Right lobe of liver (tissue), 6 donors: ENCODE measurements around the gene COX4I1. TPM values are rescaled to one million over a fixed set of nuclear protein-coding genes. Genes with fewer than 3 reads are reported as not detected.

Experiments
- ATAC-seq, 4 donors: fragments of 200-7000 bp; cut with Tn5 transposase; one replicate each; pipeline ENCODE4 v1.9.1; 2020; ENCODE audit warnings: mild to moderate bottlenecking in 4 of 4, moderate library complexity in 4 of 4
- DNase-seq, 3 donors: peaks; one replicate each; pipeline ENCODE4 v3.0.0-alpha.2; 2020
- H3K27ac ChIP-seq, 3 donors: fragments of 200-600 bp; one replicate each; pipeline ENCODE4 v1.8.0; 2022
- H3K27me3 ChIP-seq, 2 donors: fragments of 200-600 bp; one replicate each; pipeline ENCODE4 v1.8.0; 2022
- H3K36me3 ChIP-seq, 4 donors: fragments of 200-600 bp; sonication (generic) in 1 of 4; one replicate each; pipeline versions ENCODE4 v1.5.1 to v1.8.0; 2017 to 2022; ENCODE audit warnings: control low read depth in 1 of 4
- H3K4me1 ChIP-seq, 4 donors: fragments of 200-600 bp; sonication (generic) in 1 of 4; one replicate each; pipeline versions ENCODE4 v1.5.1 to v1.8.0; 2017 to 2022; ENCODE audit warnings: control low read depth in 1 of 4
- H3K4me3 ChIP-seq, 3 donors: fragments of 200-600 bp; one replicate each; pipeline ENCODE4 v1.8.0; 2022
- H3K9me3 ChIP-seq, 4 donors: fragments of 200-600 bp; sonication (generic) in 1 of 4; one replicate each; pipeline versions ENCODE4 v1.5.1 to v1.8.0; 2017 to 2022; ENCODE audit warnings: control low read depth in 1 of 4
- POLR2A ChIP-seq: fragments of 450-650 bp; IDR thresholded peaks from one replicate; pipeline ENCODE4 v1.6.1; 2017; ENCODE audit warnings: antibody characterized with exemption, mild to moderate bottlenecking
- WGBS: methylation state at CpG from one replicate; pipeline ENCODE4 v1.1.6; 2018; ENCODE audit warnings: low coverage, low lambda C conversion rate; ENCODE audit not compliant: insufficient coverage; ENCODE audit errors: missing lambda C conversion rate; 5-methylcytosine and 5-hydroxymethylcytosine counted together
- intact Hi-C, 2 donors: fragments of 100-400 bp; cut with DNase I; formaldehyde crosslinking; loops; one replicate each; pipeline versions ENCODE4 v1.11.2 to v1.14.1; 2022
- total RNA-seq, 6 experiments: library from RNA; depleted of rRNA in 2 of 6; stranded (reverse); fragments of >200 nt in 2 of 6; fragmentation: NEBNext Ultra II Directional in 3 of 6; extraction: Animal tissue kit (Norgen Biotek cat#: 25700) in 3 of 6; gene quantifications; one replicate each; pipeline versions ENCODE4 v1.1.0 to v1.2.4, GENCODE V29; 2016 to 2023
- TF ChIP-seq, protein P1 (sequence below), 4 donors: fragments of 200-600 bp in 3 of 4; fragments of 450-650 bp in 1 of 4; IDR thresholded peaks; one replicate each; pipeline versions ENCODE4 v1.5.1 to v1.8.0; 2016 to 2022; ENCODE audit warnings: antibody characterized with exemption in 4 of 4, mild to moderate bottlenecking in 2 of 4
- donor health status: DM: no; HTN: yes; CAD: no.
- donor health status: DM: no; HTN: no; CAD: no.
- donor health status: DM: no; HTN: no; CAD: no.
- donor health status: DM: no; HTN: yes; CAD: no.
- donor health status: DM: no; HTN: yes; CAD: no.

COX4I1 gene
- total RNA-seq, 6 experiments from 2014 or later = 247 to 417 (median 303) TPM

DNA sequence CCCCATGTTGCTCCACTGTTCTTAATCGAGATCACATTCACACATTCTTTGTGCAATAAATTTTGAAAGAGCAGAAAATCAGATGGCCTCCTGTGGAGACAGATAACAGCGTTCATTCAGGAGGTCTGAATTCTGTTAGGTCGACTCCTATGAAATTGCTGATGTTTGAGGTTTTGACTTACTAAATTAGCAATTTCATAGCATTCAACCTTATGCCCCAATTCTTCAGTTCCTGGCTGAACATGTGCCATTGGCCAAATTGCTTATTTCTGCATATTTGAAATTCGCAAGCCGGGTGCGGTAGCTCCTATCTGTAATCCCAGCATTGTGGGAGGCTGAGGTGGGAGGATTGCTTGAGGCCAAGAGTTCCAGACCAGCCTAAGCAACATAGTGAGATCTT is 26.5 kb upstream of the COX4I1 start:
- Histone ChIP-seq H3K36me3 (peaks cover 0 to 2% (median 0%) of the 10 kb centered on the region in 4 donors), H3K27me3 (no peaks in the 10 kb centered on the region), H3K27ac (no peak overlapping the region), H3K4me3 (no peak overlapping the region), H3K4me1 (no peaks in the 10 kb centered on the region), H3K9me3 (no peaks in the 10 kb centered on the region)
- no peak for TF ChIP-seq POLR2A
- TF ChIP-seq, protein P1, sequence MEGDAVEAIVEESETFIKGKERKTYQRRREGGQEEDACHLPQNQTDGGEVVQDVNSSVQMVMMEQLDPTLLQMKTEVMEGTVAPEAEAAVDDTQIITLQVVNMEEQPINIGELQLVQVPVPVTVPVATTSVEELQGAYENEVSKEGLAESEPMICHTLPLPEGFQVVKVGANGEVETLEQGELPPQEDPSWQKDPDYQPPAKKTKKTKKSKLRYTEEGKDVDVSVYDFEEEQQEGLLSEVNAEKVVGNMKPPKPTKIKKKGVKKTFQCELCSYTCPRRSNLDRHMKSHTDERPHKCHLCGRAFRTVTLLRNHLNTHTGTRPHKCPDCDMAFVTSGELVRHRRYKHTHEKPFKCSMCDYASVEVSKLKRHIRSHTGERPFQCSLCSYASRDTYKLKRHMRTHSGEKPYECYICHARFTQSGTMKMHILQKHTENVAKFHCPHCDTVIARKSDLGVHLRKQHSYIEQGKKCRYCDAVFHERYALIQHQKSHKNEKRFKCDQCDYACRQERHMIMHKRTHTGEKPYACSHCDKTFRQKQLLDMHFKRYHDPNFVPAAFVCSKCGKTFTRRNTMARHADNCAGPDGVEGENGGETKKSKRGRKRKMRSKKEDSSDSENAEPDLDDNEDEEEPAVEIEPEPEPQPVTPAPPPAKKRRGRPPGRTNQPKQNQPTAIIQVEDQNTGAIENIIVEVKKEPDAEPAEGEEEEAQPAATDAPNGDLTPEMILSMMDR (IDR thresholded peaks at IDR 0.05) = no peak
- no peak for ATAC-seq
- intact Hi-C loops = no loop called here
- DNase-seq = no peak
- 88% methylated on average over 6 of the region's 6 CpGs for WGBS

DNA sequence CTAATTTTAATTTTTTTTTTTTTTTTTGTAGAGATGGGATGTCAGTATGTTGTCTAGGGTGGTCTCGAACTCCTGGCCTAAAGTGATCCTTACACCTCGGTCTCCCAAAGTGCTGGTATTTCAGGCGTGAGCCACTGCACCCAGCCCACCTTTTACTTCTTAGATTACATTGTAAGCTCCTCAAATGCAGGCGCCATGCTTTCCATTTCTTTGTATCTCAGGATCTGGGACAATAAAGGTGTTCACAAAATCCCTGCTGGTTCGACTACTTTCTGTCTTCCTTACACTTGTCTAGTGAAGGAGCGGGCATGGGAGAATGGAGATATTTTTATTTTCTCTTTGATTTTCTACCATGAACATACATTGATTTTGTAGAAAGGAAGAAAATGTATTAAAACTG is 25.4 kb upstream of the COX4I1 start:
- WGBS = 78% methylated on average over 5 of the region's 6 CpGs
- DNase-seq (no peak), ATAC-seq (no peak)
- Histone ChIP-seq H3K4me1 (no peaks in the 10 kb centered on the region), H3K4me3 (no peak overlapping the region), H3K27me3 (no peaks in the 10 kb centered on the region), H3K27ac (no peak overlapping the region), H3K9me3 (no peaks in the 10 kb centered on the region), H3K36me3 (peaks cover 0 to 13% (median 2%) of the 10 kb centered on the region in 4 donors)
- TF ChIP-seq POLR2A = no peak
- TF ChIP-seq, protein P1 (IDR thresholded peaks at IDR 0.05) = no peak
- intact Hi-C loops = no loop called here

DNA sequence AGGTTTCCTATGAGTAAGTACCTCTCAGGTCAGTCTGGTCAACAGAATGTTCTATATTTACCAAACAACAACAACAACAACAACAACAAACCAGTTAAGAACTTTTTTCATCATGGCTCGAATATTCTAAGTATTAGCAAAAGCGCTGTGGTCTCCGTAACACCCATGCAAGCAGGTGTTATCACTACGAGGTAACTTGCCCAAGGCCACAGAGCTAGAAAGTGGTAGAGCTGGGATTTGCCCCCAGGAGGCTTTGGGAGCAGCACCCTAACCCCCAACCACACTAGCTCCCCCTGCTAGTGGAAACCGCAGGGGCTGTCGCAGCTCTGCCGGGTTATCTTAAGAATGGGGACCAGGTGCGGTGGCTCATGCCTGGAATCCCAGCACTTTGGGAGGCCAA is 24.7 kb upstream of the COX4I1 start:
- Histone ChIP-seq H3K9me3 (no peaks in the 10 kb centered on the region), H3K27me3 (no peaks in the 10 kb centered on the region), H3K36me3 (peaks cover 0 to 19% (median 6%) of the 10 kb centered on the region in 4 donors), H3K27ac (no peak overlapping the region), H3K4me1 (no peaks in the 10 kb centered on the region), H3K4me3 (no peak overlapping the region)
- DNase-seq = no peak
- WGBS = 100% methylated on average over 5 of the region's 8 CpGs
- TF ChIP-seq POLR2A = no peak
- TF ChIP-seq, protein P1 (IDR thresholded peaks at IDR 0.05) = no peak
- intact Hi-C loops = no loop called here
- ATAC-seq = no peak

DNA sequence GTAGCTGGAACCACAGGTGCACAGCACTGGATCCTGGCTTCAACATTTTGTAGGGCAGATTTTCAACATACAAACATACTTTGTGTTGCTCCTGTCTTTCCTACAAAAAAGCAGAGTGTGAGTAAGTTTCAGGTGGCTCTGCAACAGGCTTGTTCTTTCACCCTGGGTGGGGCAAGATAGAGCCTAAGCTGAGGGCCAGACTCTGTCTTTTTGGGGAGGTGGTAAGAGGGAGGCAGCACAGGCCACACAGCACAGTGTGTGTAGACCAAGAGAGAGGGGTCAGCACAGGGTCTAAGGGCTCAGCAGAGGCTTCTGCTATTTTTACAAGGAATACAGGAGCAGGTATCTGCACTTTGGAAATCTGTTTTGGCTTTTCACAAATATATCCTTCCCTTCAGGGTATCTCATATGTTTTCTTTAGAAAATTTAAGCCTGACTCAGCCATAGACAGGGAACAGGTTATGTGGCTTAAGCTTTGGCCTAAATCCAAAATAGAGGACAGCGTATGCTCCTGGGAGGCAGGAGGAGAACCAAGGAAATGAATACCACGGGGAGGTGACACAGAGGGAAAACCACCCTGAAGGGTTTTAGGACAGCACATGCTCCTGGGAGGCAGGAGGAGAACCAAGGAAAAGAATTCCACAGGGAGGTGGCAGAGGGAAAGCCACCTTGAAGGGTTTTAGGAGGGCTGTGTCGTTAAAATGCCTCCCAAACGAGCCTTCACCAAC is 21.7 kb upstream of the COX4I1 start:
- Histone ChIP-seq H3K36me3 (peaks cover 0 to 28% (median 12%) of the 10 kb centered on the region in 4 donors), H3K4me3 (no peak overlapping the region), H3K9me3 (no peaks in the 10 kb centered on the region), H3K27ac (no peak overlapping the region), H3K27me3 (no peaks in the 10 kb centered on the region), H3K4me1 (peaks cover 0 to 16% (median 3%) of the 10 kb centered on the region in 4 donors)
- TF ChIP-seq, protein P1 (IDR thresholded peaks at IDR 0.05) = no peak
- TF ChIP-seq POLR2A = no peak
- intact Hi-C loops = no loop called here
- WGBS = 62% methylated on average over 2 of the region's 4 CpGs
- DNase-seq (no peak), ATAC-seq (no peak)
